Osteoblast (primary cell): ENCODE data around the gene STRN4. TPM values are rescaled to one million over a fixed set of nuclear protein-coding genes. Genes with fewer than 3 reads are reported as not detected.

Experiments
- DNase-seq: peaks from one replicate; pipeline ENCODE4 v3.0.0; 2011; ENCODE audit warnings: low spot score, mixed read lengths; ENCODE audit not compliant: insufficient read length; ENCODE audit errors: missing footprints
- H2AFZ ChIP-seq: 2 replicates; pipeline ENCODE4 v1.6.0; 2011; ENCODE audit warnings: mild to moderate bottlenecking, low read length
- H3K27ac ChIP-seq: 2 replicates; pipeline ENCODE4 v1.5.1; 2011; ENCODE audit warnings: mild to moderate bottlenecking, low read depth, low read length, moderate library complexity
- H3K27me3 ChIP-seq: 2 replicates; pipeline ENCODE4 v1.6.0; 2012; ENCODE audit warnings: mild to moderate bottlenecking, control low read depth, inconsistent platforms, low read length, moderate library complexity; ENCODE audit not compliant: insufficient read depth
- H3K36me3 ChIP-seq: 2 replicates; pipeline ENCODE4 v1.5.1; 2011; ENCODE audit warnings: mild to moderate bottlenecking, low read length, control low read depth, moderate library complexity; ENCODE audit not compliant: insufficient read depth
- H3K4me1 ChIP-seq: 2 replicates; pipeline ENCODE4 v1.5.1; 2011; ENCODE audit warnings: mild to moderate bottlenecking, low read length, control low read depth, moderate library complexity; ENCODE audit not compliant: insufficient read depth
- H3K4me2 ChIP-seq: 2 replicates; pipeline ENCODE4 v1.6.0; 2011; ENCODE audit warnings: mild to moderate bottlenecking, low read length; ENCODE audit not compliant: insufficient read depth
- H3K4me3 ChIP-seq: fragments of 200-600 bp; sonication (generic); 3 replicates; pipeline ENCODE4 v1.5.1; 2012; ENCODE audit warnings: mild to moderate bottlenecking, low read length, inconsistent platforms; ENCODE audit not compliant: insufficient read depth
- H3K79me2 ChIP-seq: 2 replicates; pipeline ENCODE4 v1.6.0; 2012; ENCODE audit warnings: mild to moderate bottlenecking, low read length, control low read depth, inconsistent platforms; ENCODE audit not compliant: insufficient read depth
- H3K9me3 ChIP-seq: 2 replicates; pipeline ENCODE4 v1.5.1; 2011; ENCODE audit warnings: low read depth, low read length, control low read depth
- H4K20me1 ChIP-seq: 2 replicates; pipeline ENCODE4 v1.6.0; 2012; ENCODE audit warnings: mild to moderate bottlenecking, low read length, control low read depth; ENCODE audit not compliant: insufficient read depth
- CTCF ChIP-seq: IDR thresholded peaks from 2 replicates; pipeline ENCODE4 v1.5.1; 2011; ENCODE audit warnings: mild to moderate bottlenecking, low read depth, low read length, moderate library complexity; ENCODE audit errors: extremely low read depth
- total RNA-seq: library from RNA; depleted of rRNA; stranded (reverse); fragments of >200 nt; gene quantifications from 2 replicates; pipeline ENCODE4 v1.2.3, GENCODE V29; 2012

STRN4 gene
- total RNA-seq, 1 donor, result 56.5 TPM

- Histone ChIP-seq H3K4me1 (peaks cover 18% of the 10 kb centered on the region), H3K4me2 (no peak overlapping the region), H3K27ac (no peak overlapping the region), H3K79me2 (peaks cover 57% of the 10 kb centered on the region), H3K36me3 (peaks cover 82% of the 10 kb centered on the region), H3K9me3 (no peaks in the 10 kb centered on the region), H4K20me1 (peaks cover 67% of the 10 kb centered on the region), H3K4me3 (no peak overlapping the region), H3K27me3 (no peaks in the 10 kb centered on the region), H2AFZ (no peak overlapping the region)
- no peak for TF ChIP-seq CTCF
- no peak for DNase-seq
Observed at GRCh38 chr19:46727757-46728156, 18.5 kb downstream of the STRN4 start.

- peaks cover 50% of the 10 kb centered on the region for H3K79me2 ChIP-seq
- H2AFZ ChIP-seq, result no peak overlapping the region
- H3K36me3 ChIP-seq, result peaks cover 86% of the 10 kb centered on the region
Observed at GRCh38 chr19:46726971-46727501, 19.2 kb downstream of the STRN4 start.

GRCh38 chr19:46726551-46726950, 19.7 kb downstream of the STRN4 start:
- no peak overlapping the region for H3K4me3 ChIP-seq
- TF ChIP-seq CTCF, result no peak
- H3K79me2 ChIP-seq, result peaks cover 45% of the 10 kb centered on the region
- H3K27ac ChIP-seq, result no peak overlapping the region
- H3K9me3 ChIP-seq, result no peaks in the 10 kb centered on the region
- H4K20me1 ChIP-seq, result peaks cover 58% of the 10 kb centered on the region
- H3K36me3 ChIP-seq, result peaks cover 91% of the 10 kb centered on the region
- peaks cover 11% of the 10 kb centered on the region for H3K4me1 ChIP-seq
- H3K4me2 ChIP-seq, result no peak overlapping the region
- H2AFZ ChIP-seq, result no peak overlapping the region
- no peaks in the 10 kb centered on the region for H3K27me3 ChIP-seq
- DNase-seq, result peak; percentile 66

More at GRCh38 chr19:46726971-46727501, 19.2 kb downstream of the STRN4 start:
- peaks cover 60% of the 10 kb centered on the region for H4K20me1 ChIP-seq
- no peaks in the 10 kb centered on the region for H3K9me3 ChIP-seq
- H3K4me1 ChIP-seq, result peaks cover 16% of the 10 kb centered on the region
- H3K27me3 ChIP-seq, result no peaks in the 10 kb centered on the region
- no peak overlapping the region for H3K4me2 ChIP-seq
- TF ChIP-seq CTCF, result no peak
- no peak overlapping the region for H3K4me3 ChIP-seq
- H3K27ac ChIP-seq, result no peak overlapping the region
- DNase-seq, result no peak

- peaks cover 93% of the 10 kb centered on the region for H3K36me3 ChIP-seq
- peak; percentile 45 for DNase-seq
- H3K79me2 ChIP-seq, result peaks cover 41% of the 10 kb centered on the region
- no peak overlapping the region for H3K4me2 ChIP-seq
- H3K27me3 ChIP-seq, result no peaks in the 10 kb centered on the region
- no peak overlapping the region for H3K4me3 ChIP-seq
- H3K4me1 ChIP-seq, result peaks cover 5% of the 10 kb centered on the region
- H4K20me1 ChIP-seq, result peaks cover 53% of the 10 kb centered on the region
- H3K9me3 ChIP-seq, result no peaks in the 10 kb centered on the region
- H3K27ac ChIP-seq, result no peak overlapping the region
- H2AFZ ChIP-seq, result no peak overlapping the region
- no peak for TF ChIP-seq CTCF
Observed at GRCh38 chr19:46725859-46726393, 20.3 kb downstream of the STRN4 start.
